Mesothelial cell of epicardium (in vitro differentiated cells): ENCODE data around the gene NT5C3B. TPM values are rescaled to one million over a fixed set of nuclear protein-coding genes. Genes with fewer than 3 reads are reported as not detected.

ENCODE experiments used
- DNase-seq, 2 experiments: peaks; one replicate each; pipeline ENCODE4 v3.0.0; 2021; ENCODE audit warnings: low spot score in 2 of 2; ENCODE audit not compliant: unreplicated experiment in 2 of 2
- H3K27ac Mint-ChIP-seq: 2 replicates; pipeline ENCODE4 v1.8.0; 2021; ENCODE audit warnings: mixed read lengths
- H3K27me3 Mint-ChIP-seq: 2 replicates; pipeline ENCODE4 v1.8.0; 2021; ENCODE audit warnings: low read depth, mixed read lengths
- H3K36me3 Mint-ChIP-seq: 2 replicates; pipeline ENCODE4 v1.8.0; 2021; ENCODE audit warnings: mixed read lengths
- H3K4me1 Mint-ChIP-seq: 2 replicates; pipeline ENCODE4 v1.8.0; 2021; ENCODE audit warnings: mixed read lengths
- H3K4me3 Mint-ChIP-seq: 2 replicates; pipeline ENCODE4 v1.8.0; 2021; ENCODE audit warnings: mild to moderate bottlenecking, moderate library complexity, mixed read lengths
- H3K9me3 Mint-ChIP-seq: 2 replicates; pipeline ENCODE4 v1.8.0; 2021; ENCODE audit warnings: mixed read lengths
- CTCF ChIP-seq: fragments of 200-600 bp; sonication (generic); IDR thresholded peaks from one replicate; pipeline ENCODE4 v1.5.0; 2021; ENCODE audit warnings: antibody characterized with exemption; ENCODE audit not compliant: unreplicated experiment
- total RNA-seq: library from RNA; stranded (reverse); gene quantifications from 3 replicates; pipeline ENCODE4 v1.2.1, GENCODE V29; 2021

The NT5C3B gene
- total RNA-seq, 1 donor from 2014 or later = 75.5 TPM

- DNase-seq = peak; percentile 48 to 67
- Mint-ChIP-seq H3K27me3 (no peaks in the 10 kb centered on the region), H3K4me1 (peaks cover 20% of the 10 kb centered on the region), H3K4me3 (peak overlapping the region; percentile 51), H3K36me3 (peaks cover 8% of the 10 kb centered on the region), H3K27ac (peak overlapping the region; percentile 94), H3K9me3 (no peaks in the 10 kb centered on the region)
- TF ChIP-seq CTCF = no peak
Observed at GRCh38 chr17:41800601-41801373, 35.2 kb downstream of the NT5C3B start.

GRCh38 chr17:41799366-41799765 lies 36.7 kb downstream of the NT5C3B start:
- no peak for DNase-seq

GRCh38 chr17:41797377-41797776 lies 38.7 kb downstream of the NT5C3B start:
- peaks cover 40% of the 10 kb centered on the region for H3K4me1 Mint-ChIP-seq
- peaks cover 2% of the 10 kb centered on the region for H3K36me3 Mint-ChIP-seq
- no peak overlapping the region for H3K4me3 Mint-ChIP-seq
- peak overlapping the region; percentile 34 for H3K27ac Mint-ChIP-seq
- no peaks in the 10 kb centered on the region for H3K9me3 Mint-ChIP-seq
- TF ChIP-seq CTCF = no peak
- no peaks in the 10 kb centered on the region for H3K27me3 Mint-ChIP-seq
- DNase-seq = no peak

More at GRCh38 chr17:41799366-41799765, 36.7 kb downstream of the NT5C3B start:
- Mint-ChIP-seq H3K27ac (peak overlapping the region; percentile 68), H3K9me3 (no peaks in the 10 kb centered on the region), H3K4me3 (no peak overlapping the region), H3K36me3 (peaks cover 4% of the 10 kb centered on the region), H3K4me1 (peaks cover 21% of the 10 kb centered on the region), H3K27me3 (no peaks in the 10 kb centered on the region)
- no peak for TF ChIP-seq CTCF

GRCh38 chr17:41796121-41796895 lies 39.7 kb downstream of the NT5C3B start:
- Mint-ChIP-seq H3K36me3 (no peaks in the 10 kb centered on the region), H3K4me1 (peaks cover 41% of the 10 kb centered on the region), H3K27me3 (no peaks in the 10 kb centered on the region), H3K27ac (peak overlapping the region; percentile 67), H3K4me3 (no peak overlapping the region), H3K9me3 (no peaks in the 10 kb centered on the region)
- TF ChIP-seq CTCF = no peak
- DNase-seq = no peak

GRCh38 chr17:41794540-41794975 lies 41.5 kb downstream of the NT5C3B start:
- no peaks in the 10 kb centered on the region for H3K9me3 Mint-ChIP-seq
- peaks cover 29% of the 10 kb centered on the region for H3K4me1 Mint-ChIP-seq
- TF ChIP-seq CTCF = no peak
- no peaks in the 10 kb centered on the region for H3K36me3 Mint-ChIP-seq
- DNase-seq = no peak
- H3K4me3 Mint-ChIP-seq = no peak overlapping the region
- H3K27me3 Mint-ChIP-seq = no peaks in the 10 kb centered on the region
- peak overlapping the region; percentile 92 for H3K27ac Mint-ChIP-seq
